Loucy (cell line): ENCODE data around the gene TNNI2.

Experiments used
- EZH2phosphoT487 ChIP-seq: fragments of 200-600 bp; IDR thresholded peaks from 2 replicates; pipeline ENCODE4 v1.6.1; 2018; ENCODE audit warnings: antibody characterized with exemption, mild to moderate bottlenecking, moderate library complexity, borderline replicate concordance
- TF ChIP-seq, protein P1 (sequence below): fragments of 200-600 bp; sonication (generic); conservative IDR thresholded peaks from 2 replicates; pipeline ENCODE4 v1.5.1; 2014; ENCODE audit warnings: mild to moderate bottlenecking, antibody characterized with exemption, low read length

DNA sequence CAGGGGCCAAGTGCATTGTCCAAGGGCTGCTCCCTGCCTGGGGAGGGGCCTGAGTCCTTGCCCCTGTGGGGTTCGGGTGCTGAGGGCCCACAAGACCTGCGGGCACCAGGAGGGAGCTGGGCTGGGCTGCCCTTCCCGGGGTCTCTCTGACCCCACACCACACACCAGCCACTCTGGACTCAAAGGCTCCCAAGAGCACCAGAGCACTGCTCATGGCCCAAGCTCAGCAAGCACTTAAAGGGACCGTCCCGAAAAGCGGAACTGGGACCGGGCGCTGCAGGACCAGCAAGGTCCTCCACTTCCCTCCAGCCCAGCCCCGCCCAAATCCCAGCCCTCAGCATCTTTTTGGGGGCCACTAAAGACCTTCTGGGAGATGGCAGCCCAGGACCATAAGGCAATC is 19.4 kb downstream of the TNNI2 start:
- TF ChIP-seq, protein P1, sequence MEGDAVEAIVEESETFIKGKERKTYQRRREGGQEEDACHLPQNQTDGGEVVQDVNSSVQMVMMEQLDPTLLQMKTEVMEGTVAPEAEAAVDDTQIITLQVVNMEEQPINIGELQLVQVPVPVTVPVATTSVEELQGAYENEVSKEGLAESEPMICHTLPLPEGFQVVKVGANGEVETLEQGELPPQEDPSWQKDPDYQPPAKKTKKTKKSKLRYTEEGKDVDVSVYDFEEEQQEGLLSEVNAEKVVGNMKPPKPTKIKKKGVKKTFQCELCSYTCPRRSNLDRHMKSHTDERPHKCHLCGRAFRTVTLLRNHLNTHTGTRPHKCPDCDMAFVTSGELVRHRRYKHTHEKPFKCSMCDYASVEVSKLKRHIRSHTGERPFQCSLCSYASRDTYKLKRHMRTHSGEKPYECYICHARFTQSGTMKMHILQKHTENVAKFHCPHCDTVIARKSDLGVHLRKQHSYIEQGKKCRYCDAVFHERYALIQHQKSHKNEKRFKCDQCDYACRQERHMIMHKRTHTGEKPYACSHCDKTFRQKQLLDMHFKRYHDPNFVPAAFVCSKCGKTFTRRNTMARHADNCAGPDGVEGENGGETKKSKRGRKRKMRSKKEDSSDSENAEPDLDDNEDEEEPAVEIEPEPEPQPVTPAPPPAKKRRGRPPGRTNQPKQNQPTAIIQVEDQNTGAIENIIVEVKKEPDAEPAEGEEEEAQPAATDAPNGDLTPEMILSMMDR = no peak
- no peak for TF ChIP-seq EZH2phosphoT487
